IMR-90 (cell line): ENCODE data around the gene NR1I3. TPM values are rescaled to one million over a fixed set of nuclear protein-coding genes. Genes with fewer than 3 reads are reported as not detected.

Experiments
- ATAC-seq: fragments of 200-7000 bp; cut with Tn5 transposase; 2 replicates; pipeline ENCODE4 v1.9.1; 2020; ENCODE audit warnings: low read depth, mild to moderate bottlenecking, moderate library complexity
- BruUV-seq: library from RNA; stranded (reverse); fragments of 400-500 nt; replicated peaks from 2 replicates; lab custom pipeline; 2021; lab: Mats Ljungman, UMichigan
- CTCF ChIA-PET: fragments of 300-600 bp; formaldehyde crosslinking; extraction: SDS; loops from one replicate; lab custom pipeline; 2021; ENCODE audit warnings: antibody characterized with exemption; lab: Yijun Ruan, JAX
- POLR2A ChIA-PET: fragments of 300-600 bp; sonication (Branson Sonifier 250); formaldehyde crosslinking; loops from one replicate; lab custom pipeline; 2022; ENCODE audit warnings: antibody characterized with exemption; ENCODE audit not compliant: unreplicated experiment; lab: Charles Lee
- DNase-seq: peaks from one replicate; pipeline ENCODE4 v3.0.0; 2013
- H2AFZ ChIP-seq: replicated peaks from 2 replicates; pipeline ENCODE3; 2013; ENCODE audit warnings: low read length, mild to moderate bottlenecking; ENCODE audit not compliant: poor library complexity
- H2AK5ac ChIP-seq: 2 replicates; pipeline ENCODE4 v1.6.1; 2013; ENCODE audit warnings: low read depth, low read length, inconsistent platforms
- H2AK9ac ChIP-seq: replicated peaks from 2 replicates; pipeline ENCODE3; 2013; ENCODE audit warnings: mild to moderate bottlenecking, low read depth, low read length, moderate library complexity; ENCODE audit not compliant: poor library complexity
- H2BK120ac ChIP-seq: 2 replicates; pipeline ENCODE4 v1.6.1; 2013; ENCODE audit warnings: low read depth, low read length, inconsistent platforms
- H2BK15ac ChIP-seq: 3 replicates; pipeline ENCODE4 v1.6.1; 2013; ENCODE audit warnings: low read depth, low read length, inconsistent platforms
- H2BK20ac ChIP-seq: 2 replicates; pipeline ENCODE4 v1.6.1; 2013; ENCODE audit warnings: low read depth, mild to moderate bottlenecking, inconsistent platforms, low read length, moderate library complexity
- H2BK5ac ChIP-seq: 2 replicates; pipeline ENCODE4 v1.6.1; 2013; ENCODE audit warnings: mild to moderate bottlenecking, low read depth, low read length, inconsistent platforms; ENCODE audit not compliant: poor library complexity, severe bottlenecking
- H3K14ac ChIP-seq: replicated peaks from 2 replicates; pipeline ENCODE4 v1.6.1; 2013; ENCODE audit warnings: low read depth, low read length, inconsistent platforms
- H3K18ac ChIP-seq: 2 replicates; pipeline ENCODE4 v1.6.1; 2013; ENCODE audit warnings: low read depth, low read length, control low read depth
- H3K23ac ChIP-seq: 2 replicates; pipeline ENCODE4 v1.6.1; 2013; ENCODE audit warnings: low read depth, low read length, inconsistent platforms
- H3K27ac ChIP-seq: 2 replicates; pipeline ENCODE4 v1.5.1; 2013; ENCODE audit warnings: mild to moderate bottlenecking, control low read depth, low read length; ENCODE audit not compliant: insufficient read depth
- H3K27me3 ChIP-seq: 2 replicates; pipeline ENCODE4 v1.6.1; 2013; ENCODE audit warnings: low read length; ENCODE audit not compliant: control insufficient read depth, insufficient read depth
- H3K36me3 ChIP-seq: 2 replicates; pipeline ENCODE4 v1.6.1; 2013; ENCODE audit warnings: low read length, mixed read lengths; ENCODE audit not compliant: control insufficient read depth, insufficient read depth
- H3K4ac ChIP-seq: 2 replicates; pipeline ENCODE4 v1.6.1; 2013; ENCODE audit warnings: low read depth, low read length, inconsistent platforms
- H3K4me1 ChIP-seq: 2 replicates; pipeline ENCODE4 v1.6.1; 2013; ENCODE audit warnings: low read length, mixed read lengths; ENCODE audit not compliant: control insufficient read depth, insufficient read depth
- H3K4me2 ChIP-seq: 2 replicates; pipeline ENCODE4 v1.6.1; 2013; ENCODE audit warnings: low read depth, mild to moderate bottlenecking, control low read depth, low read length, moderate library complexity
- H3K4me3 ChIP-seq: 2 replicates; pipeline ENCODE4 v1.5.1; 2013; ENCODE audit warnings: low read depth, mild to moderate bottlenecking, control low read depth, low read length, moderate library complexity; ENCODE audit not compliant: insufficient read depth
- H3K56ac ChIP-seq: 2 replicates; pipeline ENCODE4 v1.6.1; 2013; ENCODE audit warnings: low read length, inconsistent platforms; ENCODE audit not compliant: insufficient read depth; ENCODE audit errors: extremely low read depth
- H3K79me1 ChIP-seq, 2 experiments: 2 replicates each; pipeline ENCODE4 v1.6.1; 2013; ENCODE audit warnings: low read length in 2 of 2, inconsistent platforms in 1 of 2, low read depth in 1 of 2
- H3K9ac ChIP-seq: 2 replicates; pipeline ENCODE4 v1.6.1; 2013; ENCODE audit warnings: low read depth, low read length, control low read depth
- H3K9me1 ChIP-seq: 2 replicates; pipeline ENCODE4 v1.6.1; 2013; ENCODE audit warnings: low read length, inconsistent platforms; ENCODE audit not compliant: insufficient read depth
- H3K9me3 ChIP-seq: 2 replicates; pipeline ENCODE4 v1.6.1; 2013; ENCODE audit warnings: low read length; ENCODE audit not compliant: control insufficient read depth, insufficient read depth
- H4K20me1 ChIP-seq: 2 replicates; pipeline ENCODE4 v1.6.1; 2013; ENCODE audit warnings: low read length, inconsistent platforms; ENCODE audit not compliant: insufficient read depth
- H4K5ac ChIP-seq: 2 replicates; pipeline ENCODE4 v1.6.1; 2013; ENCODE audit warnings: mild to moderate bottlenecking, low read depth, low read length, control low read depth
- H4K8ac ChIP-seq, 2 experiments: 2 replicates each; pipeline ENCODE4 v1.6.1; 2013; ENCODE audit warnings: low read depth in 2 of 2, low read length in 2 of 2, control low read depth in 1 of 2, inconsistent platforms in 1 of 2
- H4K91ac ChIP-seq: 2 replicates; pipeline ENCODE4 v1.6.1; 2013; ENCODE audit warnings: low read depth, low read length, inconsistent platforms; ENCODE audit not compliant: insufficient read depth
- BHLHE40 ChIP-seq: fragments of 150-350 bp; IDR thresholded peaks from 2 replicates; pipeline ENCODE4 v1.6.1; 2016; ENCODE audit warnings: mild to moderate bottlenecking, low read depth, low read length
- FOS ChIP-seq: fragments of 150-350 bp; IDR thresholded peaks from 2 replicates; pipeline ENCODE4 v1.6.1; 2016; ENCODE audit warnings: low read depth, low read length
- MAZ ChIP-seq: IDR thresholded peaks from 2 replicates; pipeline ENCODE4 v1.6.1; 2012; ENCODE audit warnings: low read depth, mild to moderate bottlenecking, low read length, improper control_type of control experiment, moderate library complexity, borderline replicate concordance
- POLR2A ChIP-seq: IDR thresholded peaks from 2 replicates; pipeline ENCODE4 v1.6.1; 2012; ENCODE audit warnings: mild to moderate bottlenecking, low read depth, low read length
- RFX5 ChIP-seq: IDR thresholded peaks from 2 replicates; pipeline ENCODE4 v1.8.0; 2012; ENCODE audit warnings: low read depth, mild to moderate bottlenecking, low read length, moderate library complexity
- WGBS, 2 experiments: methylation state at CpG; one replicate each; pipeline versions ENCODE4 v1.1.5 to v1.1.7; 2013; ENCODE audit warnings: missing lambda C conversion rate in 2 of 2; ENCODE audit not compliant: insufficient read length in 1 of 2; ENCODE audit errors: extremely low coverage in 2 of 2; 5-methylcytosine and 5-hydroxymethylcytosine counted together
- dilution Hi-C: fragments of 300-500 bp; cut with HindIII; formaldehyde crosslinking; loops from one replicate; pipeline ENCODE4 v1.14.3; 2018; ENCODE audit warnings: low sequenced_read_pairs; ENCODE audit not compliant: unreplicated experiment
- in situ Hi-C: fragments of 300-500 bp; cut with MboI; formaldehyde crosslinking; loops from 3 replicates; pipeline ENCODE4 v1.14.3; 2019; ENCODE audit warnings: low sequenced_read_pairs, inconsistent platforms, mixed read lengths
- intact Hi-C: fragments of 100-400 bp; cut with micrococcal nuclease; formaldehyde crosslinking; loops from 2 replicates; pipeline ENCODE4 v1.10.0; 2022
- polyA plus RNA-seq, 3 experiments: library from polyadenylated mRNA; depleted of rRNA; stranded (reverse); fragments of >200 nt; gene quantifications; 2 replicates each; pipeline ENCODE4 v1.2.3, GENCODE V29; 2012; ENCODE audit warnings: low replicate concordance in 1 of 3
- total RNA-seq: library from RNA; depleted of rRNA; stranded (reverse); fragments of >200 nt; gene quantifications from 2 replicates; pipeline ENCODE4 v1.2.3, GENCODE V29; 2012
- TF ChIP-seq, protein P1 (sequence below): fragments of 150-350 bp; IDR thresholded peaks from 2 replicates; pipeline ENCODE4 v1.6.1; 2017; ENCODE audit warnings: mild to moderate bottlenecking, antibody characterized with exemption, low read length, low read depth
- TF ChIP-seq, protein P2 (sequence below): fragments of 150-350 bp; IDR thresholded peaks from 2 replicates; pipeline ENCODE4 v1.6.1; 2016; ENCODE audit warnings: low read depth, mild to moderate bottlenecking, low read length, moderate library complexity, borderline replicate concordance

Gene NR1I3
- total and polyA plus RNA-seq, 2 of the 4 experiments (the other 2 are of a cell fraction), result not detected

DNA sequence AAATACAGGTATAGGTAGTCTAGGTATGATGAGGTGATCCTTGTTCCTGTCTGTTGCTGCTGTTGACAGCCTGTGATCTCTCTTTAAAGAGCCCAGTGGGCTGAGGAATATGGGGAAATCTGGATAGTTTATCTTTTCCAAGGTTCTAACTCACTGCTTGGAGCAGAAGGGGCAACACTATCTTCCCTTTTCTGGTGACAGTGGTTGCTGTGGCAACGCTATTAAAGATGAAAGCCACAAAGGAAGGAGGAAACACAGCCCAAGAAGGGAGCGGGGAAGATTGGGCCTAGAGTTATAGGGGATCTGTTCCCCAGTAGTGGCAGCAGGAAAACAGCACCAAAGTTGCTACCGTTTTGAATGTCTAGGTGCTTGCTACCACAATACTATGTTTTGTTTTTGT is 29.3 kb upstream of the NR1I3 start:
- Histone ChIP-seq H3K4me2 (no peak overlapping the region), H4K91ac (no peak overlapping the region), H2BK15ac (no peak overlapping the region), H3K27ac (no peak overlapping the region), H4K20me1 (no peaks in the 10 kb centered on the region), H2BK5ac (no peak overlapping the region), H3K23ac (no peak overlapping the region), H3K9ac (no peak overlapping the region), H3K14ac (no peak overlapping the region), H3K9me1 (no peaks in the 10 kb centered on the region), H3K36me3 (no peaks in the 10 kb centered on the region), H3K27me3 (peaks cover 3% of the 10 kb centered on the region), H3K4me1 (no peaks in the 10 kb centered on the region), H2AK5ac (no peak overlapping the region), H3K4me3 (no peak overlapping the region), H3K9me3 (no peaks in the 10 kb centered on the region), H3K56ac (no peak overlapping the region), H4K8ac (no peak overlapping the region), H2AFZ (no peak overlapping the region), H2BK20ac (no peak overlapping the region), H2BK120ac (no peak overlapping the region), H3K4ac (no peak overlapping the region), H3K79me1 (no peaks in the 10 kb centered on the region), H2AK9ac (no peak overlapping the region), H4K5ac (no peak overlapping the region), H3K18ac (no peak overlapping the region)
- TF ChIP-seq, protein P1, sequence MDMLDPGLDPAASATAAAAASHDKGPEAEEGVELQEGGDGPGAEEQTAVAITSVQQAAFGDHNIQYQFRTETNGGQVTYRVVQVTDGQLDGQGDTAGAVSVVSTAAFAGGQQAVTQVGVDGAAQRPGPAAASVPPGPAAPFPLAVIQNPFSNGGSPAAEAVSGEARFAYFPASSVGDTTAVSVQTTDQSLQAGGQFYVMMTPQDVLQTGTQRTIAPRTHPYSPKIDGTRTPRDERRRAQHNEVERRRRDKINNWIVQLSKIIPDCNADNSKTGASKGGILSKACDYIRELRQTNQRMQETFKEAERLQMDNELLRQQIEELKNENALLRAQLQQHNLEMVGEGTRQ, result no peak
- no peak for TF ChIP-seq BHLHE40
- no peak for TF ChIP-seq RFX5
- TF ChIP-seq MAZ, result no peak
- TF ChIP-seq FOS, result no peak
- TF ChIP-seq, protein P2, sequence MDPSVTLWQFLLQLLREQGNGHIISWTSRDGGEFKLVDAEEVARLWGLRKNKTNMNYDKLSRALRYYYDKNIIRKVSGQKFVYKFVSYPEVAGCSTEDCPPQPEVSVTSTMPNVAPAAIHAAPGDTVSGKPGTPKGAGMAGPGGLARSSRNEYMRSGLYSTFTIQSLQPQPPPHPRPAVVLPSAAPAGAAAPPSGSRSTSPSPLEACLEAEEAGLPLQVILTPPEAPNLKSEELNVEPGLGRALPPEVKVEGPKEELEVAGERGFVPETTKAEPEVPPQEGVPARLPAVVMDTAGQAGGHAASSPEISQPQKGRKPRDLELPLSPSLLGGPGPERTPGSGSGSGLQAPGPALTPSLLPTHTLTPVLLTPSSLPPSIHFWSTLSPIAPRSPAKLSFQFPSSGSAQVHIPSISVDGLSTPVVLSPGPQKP, result no peak
- TF ChIP-seq POLR2A, result no peak
- CTCF ChIA-PET, result no interaction called here
- dilution Hi-C loops, result no loop called here
- WGBS, 2 experiments, result no CpG with 5 or more reads among the region's 3 CpGs
- no TSS peak for BruUV-seq
- in situ Hi-C loops, result no loop called here
- POLR2A ChIA-PET, result no interaction called here
- ATAC-seq (no peak), DNase-seq (no peak)
- intact Hi-C loops, result no loop called here
